OCI-LY7 (cell line): ENCODE results near the gene TRIO. TPM values are rescaled to one million over a fixed set of nuclear protein-coding genes. Genes with fewer than 3 reads are reported as not detected.

Source experiments
- BruUV-seq: library from RNA; stranded (reverse); fragments of 400-500 nt; replicated peaks from 2 replicates; lab custom pipeline; 2021; lab: Mats Ljungman, UMichigan
- CTCF ChIA-PET: fragments of 300-600 bp; sonication (Branson Sonifier 250); formaldehyde crosslinking; loops from one replicate; lab custom pipeline; 2022; ENCODE audit warnings: antibody characterized with exemption; ENCODE audit not compliant: unreplicated experiment; lab: Charles Lee
- POLR2A ChIA-PET: fragments of 300-600 bp; sonication (Branson Sonifier 250); formaldehyde crosslinking; loops from one replicate; lab custom pipeline; 2022; ENCODE audit warnings: antibody characterized with exemption; lab: Charles Lee
- DNase-seq: peaks from one replicate; pipeline ENCODE4 v3.0.0-alpha.2; 2015; ENCODE audit warnings: low spot score
- H2AFZ ChIP-seq: fragments of 200-600 bp; sonication (generic), shearing (Covaris generic); 2 replicates; pipeline ENCODE4 v1.6.1; 2014; ENCODE audit warnings: mild to moderate bottlenecking, antibody characterized with exemption, low read length, moderate library complexity
- H3K27ac ChIP-seq: fragments of 200-600 bp; sonication (generic); 2 replicates; pipeline ENCODE4 v1.5.1; 2014; ENCODE audit warnings: mixed run types, low read depth, mild to moderate bottlenecking, moderate library complexity, low read length, inconsistent platforms; ENCODE audit not compliant: poor library complexity, severe bottlenecking
- H3K36me3 ChIP-seq: fragments of 200-600 bp; sonication (generic); 2 replicates; pipeline ENCODE4 v1.6.1; 2014; ENCODE audit warnings: mild to moderate bottlenecking, antibody characterized with exemption, low read length, moderate library complexity, mixed read lengths; ENCODE audit not compliant: insufficient read depth
- H3K4me1 ChIP-seq: fragments of 200-600 bp; sonication (generic); 2 replicates; pipeline ENCODE4 v1.5.1; 2014; ENCODE audit warnings: mild to moderate bottlenecking, low read length; ENCODE audit not compliant: insufficient read depth, poor library complexity, severe bottlenecking
- H3K4me2 ChIP-seq: fragments of 200-600 bp; sonication (generic); 2 replicates; pipeline ENCODE4 v1.6.1; 2014; ENCODE audit warnings: mild to moderate bottlenecking, low read length
- H3K4me3 ChIP-seq: fragments of 200-600 bp; sonication (generic); 2 replicates; pipeline ENCODE4 v1.5.1; 2014; ENCODE audit warnings: mild to moderate bottlenecking, low read depth, low read length; ENCODE audit not compliant: poor library complexity, severe bottlenecking
- H3K79me2 ChIP-seq: fragments of 200-600 bp; sonication (generic); 2 replicates; pipeline ENCODE4 v1.6.1; 2016; ENCODE audit warnings: low read depth, mild to moderate bottlenecking, low read length, moderate library complexity, mixed read lengths; ENCODE audit not compliant: insufficient read depth
- H3K9me2 ChIP-seq: fragments of 200-600 bp; sonication (generic); 2 replicates; pipeline ENCODE4 v1.6.1; 2016; ENCODE audit warnings: mild to moderate bottlenecking, low read length, mixed read lengths; ENCODE audit not compliant: insufficient read depth
- H3K9me3 ChIP-seq: fragments of 200-600 bp; sonication (generic); 2 replicates; pipeline ENCODE4 v1.6.1; 2014; ENCODE audit warnings: mild to moderate bottlenecking, mixed run types, low read length, mixed read lengths
- H4K20me1 ChIP-seq: fragments of 200-600 bp; sonication (generic); 2 replicates; pipeline ENCODE4 v1.6.1; 2014; ENCODE audit warnings: mild to moderate bottlenecking, antibody characterized with exemption, low read length, moderate library complexity, mixed read lengths; ENCODE audit not compliant: insufficient read depth
- EZH2phosphoT487 ChIP-seq: fragments of 200-600 bp; sonication (generic); IDR thresholded peaks from 2 replicates; pipeline ENCODE4 v1.6.1; 2018; ENCODE audit warnings: low read depth, borderline replicate concordance, mild to moderate bottlenecking, mixed run types, antibody characterized with exemption, low read length, moderate library complexity, mixed read lengths
- intact Hi-C: fragments of 100-400 bp; cut with micrococcal nuclease; formaldehyde crosslinking; loops from one replicate; pipeline ENCODE4 v1.10.0; 2022; ENCODE audit not compliant: unreplicated experiment
- total RNA-seq, 2 experiments: library from RNA; depleted of rRNA in 1 of 2; stranded (reverse); fragments of >200 nt in 1 of 2; shearing (Covaris generic) in 1 of 2; gene quantifications; 2 replicates each; pipeline ENCODE4 v1.2.3, GENCODE V29; 2014 to 2022
- TF ChIP-seq, protein P1 (sequence below): fragments of 200-600 bp; sonication (generic); conservative IDR thresholded peaks from 2 replicates; pipeline ENCODE4 v1.5.1; 2014; ENCODE audit warnings: mild to moderate bottlenecking, antibody characterized with exemption, low read length, moderate library complexity, mixed read lengths

TRIO gene
- total RNA-seq, 2 experiments from 2014 or later = 35.8 to 55.1 TPM

DNA sequence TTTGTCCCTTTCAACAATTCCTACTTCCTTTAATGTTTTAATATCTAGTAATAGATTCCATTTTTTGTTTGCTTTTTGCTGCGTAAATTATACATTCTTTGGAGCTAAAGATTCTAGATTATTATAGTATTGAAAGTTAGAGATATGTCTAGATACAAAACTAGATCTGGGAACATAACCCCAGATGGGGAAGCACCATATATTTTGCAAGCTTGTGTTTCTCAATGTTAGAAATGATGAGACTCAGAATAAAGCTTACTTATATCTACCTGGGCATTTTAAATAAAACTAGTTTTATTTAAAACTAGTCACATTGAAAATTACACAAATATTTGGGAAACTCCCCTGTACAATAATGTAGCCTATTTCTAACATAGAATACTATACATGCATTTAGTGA, 32.2 kb downstream of the TRIO start:
- H3K4me2 ChIP-seq = no peak overlapping the region
- H3K79me2 ChIP-seq = peaks cover 54% of the 10 kb centered on the region
- no peak for DNase-seq
- TF ChIP-seq, protein P1, sequence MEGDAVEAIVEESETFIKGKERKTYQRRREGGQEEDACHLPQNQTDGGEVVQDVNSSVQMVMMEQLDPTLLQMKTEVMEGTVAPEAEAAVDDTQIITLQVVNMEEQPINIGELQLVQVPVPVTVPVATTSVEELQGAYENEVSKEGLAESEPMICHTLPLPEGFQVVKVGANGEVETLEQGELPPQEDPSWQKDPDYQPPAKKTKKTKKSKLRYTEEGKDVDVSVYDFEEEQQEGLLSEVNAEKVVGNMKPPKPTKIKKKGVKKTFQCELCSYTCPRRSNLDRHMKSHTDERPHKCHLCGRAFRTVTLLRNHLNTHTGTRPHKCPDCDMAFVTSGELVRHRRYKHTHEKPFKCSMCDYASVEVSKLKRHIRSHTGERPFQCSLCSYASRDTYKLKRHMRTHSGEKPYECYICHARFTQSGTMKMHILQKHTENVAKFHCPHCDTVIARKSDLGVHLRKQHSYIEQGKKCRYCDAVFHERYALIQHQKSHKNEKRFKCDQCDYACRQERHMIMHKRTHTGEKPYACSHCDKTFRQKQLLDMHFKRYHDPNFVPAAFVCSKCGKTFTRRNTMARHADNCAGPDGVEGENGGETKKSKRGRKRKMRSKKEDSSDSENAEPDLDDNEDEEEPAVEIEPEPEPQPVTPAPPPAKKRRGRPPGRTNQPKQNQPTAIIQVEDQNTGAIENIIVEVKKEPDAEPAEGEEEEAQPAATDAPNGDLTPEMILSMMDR = no peak
- TF ChIP-seq EZH2phosphoT487 = no peak
- peaks cover 41% of the 10 kb centered on the region for H3K4me1 ChIP-seq
- intact Hi-C loops = loop anchor here (10.0 kb wide), 1 partner anchor 489 kb away; the partner anchor contains the start of gene OTULIN
- H3K9me2 ChIP-seq = no peaks in the 10 kb centered on the region
- H4K20me1 ChIP-seq = peaks cover 3% of the 10 kb centered on the region; the same call in 1 of the 2 replicates
- ChIA-PET CTCF (no interaction called here), POLR2A (interaction anchor here (0.6 to 0.9 kb wide), 2 partner anchors 32 to 669 kb away, joined by 3 read pairs; no protein-coding TSS in a partner anchor)
- H3K27ac ChIP-seq = no peak overlapping the region
- no peaks in the 10 kb centered on the region for H3K9me3 ChIP-seq
- no peak overlapping the region for H3K4me3 ChIP-seq
- H2AFZ ChIP-seq = no peak overlapping the region
- no TSS peak for BruUV-seq
- H3K36me3 ChIP-seq = no peaks in the 10 kb centered on the region

DNA sequence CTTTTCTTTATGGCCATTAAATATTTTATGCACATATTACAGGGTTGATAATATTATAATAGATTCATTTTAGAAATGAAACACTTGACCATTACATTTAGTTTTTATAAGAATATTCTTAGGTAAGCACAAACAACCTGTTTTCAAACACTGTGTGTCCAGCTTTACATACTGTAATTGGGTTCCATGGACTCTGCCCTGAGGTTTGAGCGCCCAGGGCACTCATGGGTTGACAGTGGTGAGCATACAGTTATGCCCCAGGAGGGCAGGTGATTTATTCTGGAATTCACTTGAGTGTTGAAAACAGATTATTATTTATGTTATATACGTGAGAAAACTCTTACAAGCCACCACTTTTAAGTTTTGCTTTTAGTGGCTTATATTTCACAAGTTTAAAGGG, 33.7 kb downstream of the TRIO start:
- Histone ChIP-seq H3K36me3 (no peaks in the 10 kb centered on the region), H3K4me1 (peaks cover 30% of the 10 kb centered on the region), H3K4me2 (no peak overlapping the region), H3K4me3 (no peak overlapping the region), H3K9me2 (no peaks in the 10 kb centered on the region), H3K9me3 (no peaks in the 10 kb centered on the region), H2AFZ (no peak overlapping the region), H4K20me1 (peaks cover 3% of the 10 kb centered on the region; the same call in 1 of the 2 replicates), H3K79me2 (peaks cover 40% of the 10 kb centered on the region), H3K27ac (no peak overlapping the region)
- ChIA-PET CTCF (no interaction called here), POLR2A (no interaction called here)
- no peak for TF ChIP-seq EZH2phosphoT487
- TF ChIP-seq, protein P1 = no peak
- BruUV-seq = no TSS peak
- DNase-seq = no peak
- intact Hi-C loops = loop anchor here (10.0 kb wide), 1 partner anchor 488 kb away; the partner anchor contains the start of gene OTULIN

DNA sequence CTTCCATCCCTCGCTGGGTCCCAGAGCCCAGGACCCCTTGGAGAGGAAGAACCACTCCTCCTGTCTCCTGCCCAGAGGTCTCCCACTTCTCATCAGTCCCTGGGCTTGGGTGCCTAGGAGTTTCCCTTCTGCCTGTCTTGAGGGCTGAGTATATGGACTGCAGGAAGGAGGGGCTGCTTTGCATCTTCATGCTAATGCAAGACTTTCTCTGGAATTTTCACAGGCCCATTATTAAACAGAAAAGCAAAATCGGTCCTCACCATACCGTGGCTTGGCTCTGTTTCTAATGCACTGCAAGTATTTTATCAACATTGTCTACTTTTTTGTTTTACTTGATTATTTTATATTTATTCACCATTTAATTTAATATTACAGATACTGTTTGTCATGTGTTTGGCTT, 34.5 kb downstream of the TRIO start:
- POLR2A ChIA-PET = interaction anchor here (0.6 kb wide), 1 partner anchor 484 kb away, joined by 3 read pairs; no protein-coding TSS in a partner anchor
- Histone ChIP-seq H3K4me3 (no peak overlapping the region), H3K27ac (no peak overlapping the region), H3K9me3 (no peaks in the 10 kb centered on the region), H3K9me2 (no peaks in the 10 kb centered on the region), H2AFZ (no peak overlapping the region), H3K4me2 (no peak overlapping the region), H4K20me1 (peaks cover 3% of the 10 kb centered on the region; the same call in 1 of the 2 replicates), H3K79me2 (peaks cover 33% of the 10 kb centered on the region), H3K4me1 (peaks cover 23% of the 10 kb centered on the region), H3K36me3 (no peaks in the 10 kb centered on the region)
- TF ChIP-seq, protein P1 = no peak
- TF ChIP-seq EZH2phosphoT487 = no peak
- DNase-seq = no peak
- CTCF ChIA-PET = no interaction called here
- intact Hi-C loops = loop anchor here (10.0 kb wide), 1 partner anchor 487 kb away; the partner anchor contains the start of gene OTULIN
- no TSS peak for BruUV-seq
